Smooth muscle cell (in vitro differentiated cells): ENCODE data around the gene PRIM2. TPM values are rescaled to one million over a fixed set of nuclear protein-coding genes. Genes with fewer than 3 reads are reported as not detected.
"Not testable (repeated sequence)": the region's sequence is repeated elsewhere in the genome, so short reads cannot be mapped to it uniquely, and the experiment has no call there.

Source experiments
- DNase-seq: peaks from one replicate; lab custom pipeline; 2025; ENCODE audit not compliant: unreplicated experiment; lab: John Stamatoyannopoulos, UW
- H2AFZ ChIP-seq: fragments of 200-600 bp; sonication (generic); 2 replicates; pipeline ENCODE4 v1.6.0; 2016; ENCODE audit warnings: antibody characterized with exemption, low read depth, mild to moderate bottlenecking
- H3F3A ChIP-seq: fragments of 200-600 bp; sonication (generic); 2 replicates; pipeline ENCODE4 v1.6.0; 2017; ENCODE audit warnings: antibody characterized with exemption, low read depth
- H3K27ac ChIP-seq: fragments of 200-600 bp; sonication (generic); 2 replicates; pipeline ENCODE4 v1.5.1; 2016; ENCODE audit warnings: low read depth, mild to moderate bottlenecking
- H3K27me3 ChIP-seq: fragments of 200-600 bp; sonication (generic); 2 replicates; pipeline ENCODE4 v1.6.1; 2016; ENCODE audit warnings: low read depth, mild to moderate bottlenecking
- H3K36me3 ChIP-seq: fragments of 200-600 bp; sonication (generic); 2 replicates; pipeline ENCODE4 v1.5.1; 2016; ENCODE audit warnings: low read depth
- H3K4me1 ChIP-seq: fragments of 200-600 bp; sonication (generic); 2 replicates; pipeline ENCODE4 v1.5.1; 2016; ENCODE audit warnings: low read depth
- H3K4me2 ChIP-seq: fragments of 200-600 bp; sonication (generic); 2 replicates; pipeline ENCODE4 v1.6.0; 2016; ENCODE audit warnings: mild to moderate bottlenecking
- H3K4me3 ChIP-seq: fragments of 200-600 bp; sonication (generic); 2 replicates; pipeline ENCODE4 v1.5.1; 2016; ENCODE audit warnings: mild to moderate bottlenecking
- H3K79me2 ChIP-seq: fragments of 200-600 bp; sonication (generic); 2 replicates; pipeline ENCODE4 v1.6.0; 2016; ENCODE audit warnings: low read depth, mild to moderate bottlenecking
- H3K9ac ChIP-seq: fragments of 200-600 bp; sonication (generic); 2 replicates; pipeline ENCODE4 v1.6.0; 2016; ENCODE audit warnings: low read depth
- H3K9me3 ChIP-seq: fragments of 200-600 bp; sonication (generic); replicated peaks from 2 replicates; pipeline ENCODE4 v1.5.1; 2016; ENCODE audit warnings: low read depth
- H4K20me1 ChIP-seq: fragments of 200-600 bp; sonication (generic); 2 replicates; pipeline ENCODE4 v1.6.0; 2016; ENCODE audit warnings: low read depth
- CTCF ChIP-seq: fragments of 200-600 bp; sonication (generic); IDR thresholded peaks from 2 replicates; pipeline ENCODE4 v1.5.1; 2017; ENCODE audit warnings: borderline replicate concordance, mild to moderate bottlenecking, antibody characterized with exemption; ENCODE audit not compliant: insufficient read depth, poor library complexity, severe bottlenecking
- WGBS: methylation state at CpG from one replicate; pipeline ENCODE4 v1.1.7; 2016; ENCODE audit warnings: low lambda C conversion rate; 5-methylcytosine and 5-hydroxymethylcytosine counted together
- polyA plus RNA-seq: library from polyadenylated mRNA; unstranded; fragments of >200 nt; fragmentation: Nextera tagmentation; extraction: Ambion mirVana; gene quantifications from 2 replicates; pipeline ENCODE4 v1.2.1, GENCODE V29; 2016
- total RNA-seq: library from RNA; depleted of rRNA; stranded (reverse); fragments of >200 nt; gene quantifications from 2 replicates; pipeline ENCODE4 v1.2.3, GENCODE V29; 2014

Gene PRIM2
- total and polyA plus RNA-seq, 2 experiments from 2014 or later, result 6.3 to 13.7 TPM

DNA sequence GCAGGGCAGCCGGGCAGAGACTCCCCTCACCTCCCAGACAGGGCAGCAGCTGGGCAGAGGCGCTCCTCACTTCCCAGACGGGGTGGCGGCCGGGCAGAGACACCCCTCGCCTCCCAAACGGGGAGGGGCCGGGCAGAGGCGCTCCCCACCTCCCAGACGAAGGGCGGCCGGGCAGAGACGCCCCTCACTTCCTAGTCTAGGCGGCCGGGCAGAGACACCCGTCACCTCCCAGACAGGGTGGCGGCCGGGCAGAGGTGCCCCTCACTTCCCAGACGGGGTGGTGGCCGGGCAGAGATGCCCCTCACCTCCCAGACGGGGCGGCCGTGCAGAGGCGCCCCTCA, 6.6 kb upstream of the PRIM2 start:
- no peak overlapping the region for H2AFZ ChIP-seq
- DNase-seq, result no peak
- 96% methylated on average over 22 of the region's 24 CpGs for WGBS
- TF ChIP-seq CTCF, result no peak
- H3K4me1 ChIP-seq, result peaks cover 8% of the 10 kb centered on the region
- no peaks in the 10 kb centered on the region for H3K27me3 ChIP-seq
- H3F3A ChIP-seq, result peaks cover 10% of the 10 kb centered on the region
- no peak overlapping the region for H3K27ac ChIP-seq
- no peak overlapping the region for H3K9ac ChIP-seq
- H3K79me2 ChIP-seq, result no peaks in the 10 kb centered on the region
- H3K9me3 ChIP-seq, result no peaks in the 10 kb centered on the region
- no peak overlapping the region for H3K4me2 ChIP-seq
- no peaks in the 10 kb centered on the region for H3K36me3 ChIP-seq
- no peaks in the 10 kb centered on the region for H4K20me1 ChIP-seq
- H3K4me3 ChIP-seq, result no peak overlapping the region

- not testable (repeated sequence) for H3K4me2 ChIP-seq, H3K4me3 ChIP-seq, H3K79me2 ChIP-seq, H3K27me3 ChIP-seq, H3K9ac ChIP-seq, H4K20me1 ChIP-seq, H3K27ac ChIP-seq, H3K9me3 ChIP-seq, H3K36me3 ChIP-seq, H3F3A ChIP-seq, H2AFZ ChIP-seq, H3K4me1 ChIP-seq, DNase-seq
- WGBS, result 96% methylated on average over 41 of the region's 44 CpGs
Measured at GRCh38 chr6:57311300-57312003, 6.0 kb upstream of the PRIM2 start.

DNA sequence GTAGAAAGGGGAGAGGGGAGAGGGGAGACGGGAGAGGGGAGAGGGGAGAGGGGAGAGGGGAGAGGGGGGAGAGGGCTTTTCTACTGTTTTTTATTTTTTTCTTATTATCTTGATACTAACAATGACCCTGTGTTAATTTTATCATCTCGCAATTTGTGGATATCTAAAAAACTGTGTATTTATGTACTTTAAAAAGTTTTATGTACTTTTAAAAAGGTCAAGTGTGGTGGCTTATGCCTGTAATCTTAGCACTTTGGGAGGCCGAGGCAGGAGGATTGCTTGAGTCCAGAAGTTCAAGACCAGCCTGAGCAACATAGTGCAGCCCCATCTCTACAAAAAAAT, 5.5 kb upstream of the PRIM2 start:
- DNase-seq, result no peak
- Histone ChIP-seq H3K36me3 (no peaks in the 10 kb centered on the region), H3K9ac (no peak overlapping the region), H3K27me3 (no peaks in the 10 kb centered on the region), H3K27ac (no peak overlapping the region), H2AFZ (no peak overlapping the region), H4K20me1 (no peaks in the 10 kb centered on the region), H3K4me3 (no peak overlapping the region), H3K4me2 (no peak overlapping the region), H3K4me1 (peaks cover 8% of the 10 kb centered on the region), H3K79me2 (no peaks in the 10 kb centered on the region), H3F3A (peaks cover 10% of the 10 kb centered on the region), H3K9me3 (no peaks in the 10 kb centered on the region)
- no peak for TF ChIP-seq CTCF
- 96% methylated on average over 2 of the region's 3 CpGs for WGBS

GRCh38 chr6:57313009-57313408, 4.4 kb upstream of the PRIM2 start:
- H4K20me1 ChIP-seq, result no peaks in the 10 kb centered on the region
- H3K79me2 ChIP-seq, result peaks cover 5% of the 10 kb centered on the region
- no peaks in the 10 kb centered on the region for H3K9me3 ChIP-seq
- H3K27me3 ChIP-seq, result no peaks in the 10 kb centered on the region
- H3F3A ChIP-seq, result peaks cover 10% of the 10 kb centered on the region
- no peaks in the 10 kb centered on the region for H3K36me3 ChIP-seq
- H3K9ac ChIP-seq, result peak overlapping the region; percentile 40
- no peak for DNase-seq
- peak overlapping the region; percentile 92 for H3K27ac ChIP-seq
- no peak for TF ChIP-seq CTCF
- H3K4me3 ChIP-seq, result peak overlapping the region; percentile 22
- peak overlapping the region; percentile 75 for H3K4me2 ChIP-seq
- peaks cover 9% of the 10 kb centered on the region for H3K4me1 ChIP-seq
- H2AFZ ChIP-seq, result no peak overlapping the region
